Keratinocyte (primary cell): Measurements from ENCODE around the gene ZNF438.

Experiments
- CTCF ChIP-seq, 3 experiments: IDR thresholded peaks in 1 of 3; conservative IDR thresholded peaks in 1 of 3; optimal IDR thresholded peaks in 1 of 3; 2 replicates in 2 of 3; 3 replicates in 1 of 3; pipeline versions ENCODE3 to v1.5.1; 2011; ENCODE audit warnings: low read length in 3 of 3, mild to moderate bottlenecking in 3 of 3, moderate library complexity in 2 of 3, control low read depth in 1 of 3, inconsistent platforms in 1 of 3; ENCODE audit not compliant: insufficient read depth in 2 of 3; ENCODE audit errors: extremely low read depth in 1 of 3
- EZH2 ChIP-seq: IDR thresholded peaks from one replicate; pipeline ENCODE4 v1.6.1; 2012; ENCODE audit warnings: inconsistent platforms, mild to moderate bottlenecking, low read length, moderate library complexity

- TF ChIP-seq CTCF (optimal IDR thresholded peaks at IDR 0.05 in 1 of 3, IDR thresholded peaks at IDR 0.05 in 1 of 3, conservative IDR thresholded peaks at IDR 0.05 in 1 of 3; ENCODE audit: extremely low read depth in 1 of 3, insufficient read depth in 2 of 3, low read length in 3 of 3) (no peak), EZH2 (no peak)
These were observed 177.0 kb downstream of the ZNF438 start for GRCh38 chr10:30854656-30855055.
